Muscle layer of duodenum (tissue), 2 donors: ENCODE results near the gene TMOD2.

Experiments
- H3K27ac ChIP-seq: one replicate; pipeline ENCODE4 v1.7.0; 2013; ENCODE audit warnings: mild to moderate bottlenecking, low read length
- H3K27me3 ChIP-seq: one replicate; pipeline ENCODE4 v1.7.0; 2013; ENCODE audit warnings: low read depth, mild to moderate bottlenecking, control low read depth, low read length
- H3K36me3 ChIP-seq, 2 donors: one replicate each; pipeline ENCODE4 v1.7.0; 2013; ENCODE audit warnings: low read length in 2 of 2, control low read depth in 1 of 2, mild to moderate bottlenecking in 1 of 2; ENCODE audit not compliant: insufficient read depth in 2 of 2, control insufficient read depth in 1 of 2
- H3K4me1 ChIP-seq, 2 donors: one replicate each; pipeline ENCODE4 v1.7.0; 2013; ENCODE audit warnings: low read length in 2 of 2, mild to moderate bottlenecking in 2 of 2, control low read depth in 1 of 2, moderate library complexity in 1 of 2; ENCODE audit not compliant: insufficient read depth in 2 of 2, control insufficient read depth in 1 of 2
- H3K4me3 ChIP-seq, 2 donors: one replicate each; pipeline ENCODE4 v1.7.0; 2013; ENCODE audit warnings: low read length in 2 of 2, low read depth in 1 of 2, mild to moderate bottlenecking in 1 of 2
- H3K9me3 ChIP-seq, 2 donors: one replicate each; pipeline ENCODE4 v1.7.0; 2013; ENCODE audit warnings: low read length in 2 of 2, control low read depth in 1 of 2, mild to moderate bottlenecking in 1 of 2; ENCODE audit not compliant: control insufficient read depth in 1 of 2
- donor health status: healthy.

TMOD2 gene

GRCh38 chr15:51828621-51829375, 77.4 kb downstream of the TMOD2 start:
- Histone ChIP-seq H3K36me3 (no peaks in the 10 kb centered on the region), H3K27me3 (no peaks in the 10 kb centered on the region), H3K27ac (peak overlapping the region; percentile 79), H3K4me3 (peak overlapping the region; percentile 86 to 90), H3K9me3 (no peaks in the 10 kb centered on the region), H3K4me1 (peaks cover 5 to 13% of the 10 kb centered on the region in 2 donors)

- H3K4me3 ChIP-seq = peak within 1 kb of the TSS; percentile 86 to 90
- peaks cover 9 to 13% of the 10 kb centered on the region in 2 donors for H3K4me1 ChIP-seq
- no peaks in the 10 kb centered on the region for H3K9me3 ChIP-seq
- peak within 1 kb of the TSS; percentile 79 for H3K27ac ChIP-seq
- no peaks in the 10 kb centered on the region for H3K27me3 ChIP-seq
- no peaks in the 10 kb centered on the region for H3K36me3 ChIP-seq
Observed at GRCh38 chr15:51829376-51830275, 78.2 kb downstream of the TMOD2 start, which contains the start of gene TMOD3. Gene TMOD3, plus strand, starts transcription at chr15:51829653. Its CDS starts 33,232 bp downstream, at chr15:51862885.

DNA sequence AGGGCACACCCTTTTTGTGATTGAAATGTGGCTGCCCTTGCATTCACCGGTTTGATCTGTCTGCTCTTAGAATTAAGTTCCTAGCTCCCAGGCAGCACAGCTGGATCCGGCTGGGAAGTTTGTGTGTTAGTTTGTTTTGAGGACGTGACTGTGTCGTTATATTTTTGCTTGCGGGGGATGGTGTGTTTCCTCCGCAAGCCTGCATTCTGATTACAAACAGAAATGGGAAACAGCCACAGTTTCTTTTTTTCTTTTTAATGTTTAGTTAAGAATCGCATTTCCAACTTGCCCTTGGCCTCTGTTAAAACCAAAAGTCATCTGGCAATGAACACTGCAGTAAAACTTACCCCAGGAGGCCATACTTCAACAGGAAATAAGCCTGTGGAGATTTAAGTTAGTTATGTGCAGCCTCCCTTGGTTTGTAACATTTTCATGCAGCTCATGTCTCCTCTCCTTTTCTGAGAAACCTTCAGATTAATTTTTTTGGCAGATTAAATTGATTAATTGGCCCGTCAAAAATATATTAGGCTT, 78.9 kb downstream of the TMOD2 start:
- H3K4me1 ChIP-seq = peaks cover 9 to 13% of the 10 kb centered on the region in 2 donors
- no peaks in the 10 kb centered on the region for H3K36me3 ChIP-seq
- no peaks in the 10 kb centered on the region for H3K27me3 ChIP-seq
- H3K27ac ChIP-seq = peak overlapping the region; percentile 79
- peak overlapping the region; percentile 86 to 90 for H3K4me3 ChIP-seq
- H3K9me3 ChIP-seq = no peaks in the 10 kb centered on the region

DNA sequence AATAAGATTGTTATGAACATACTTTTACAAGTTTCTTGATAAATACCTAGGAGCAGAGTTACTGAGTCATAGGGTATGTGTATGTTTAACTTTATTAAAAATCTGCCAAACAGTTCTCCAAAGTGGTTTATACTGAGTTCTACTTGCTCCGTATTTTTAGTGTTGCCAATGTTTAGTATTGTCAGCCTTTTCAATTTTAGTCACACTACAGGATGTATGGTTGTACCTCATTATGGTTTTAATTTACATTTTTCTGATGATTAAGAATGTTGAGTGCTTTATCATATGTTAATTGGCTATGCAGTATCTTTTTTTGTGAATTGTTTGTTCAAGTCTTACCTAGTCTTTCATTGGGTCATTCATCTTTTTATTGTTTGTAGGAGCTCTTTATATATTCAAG, 82.4 kb downstream of the TMOD2 start:
- Histone ChIP-seq H3K27me3 (no peaks in the 10 kb centered on the region), H3K27ac (no peak overlapping the region), H3K9me3 (no peaks in the 10 kb centered on the region), H3K36me3 (no peaks in the 10 kb centered on the region), H3K4me3 (no peak overlapping the region), H3K4me1 (peaks cover 16 to 21% of the 10 kb centered on the region in 2 donors)

DNA sequence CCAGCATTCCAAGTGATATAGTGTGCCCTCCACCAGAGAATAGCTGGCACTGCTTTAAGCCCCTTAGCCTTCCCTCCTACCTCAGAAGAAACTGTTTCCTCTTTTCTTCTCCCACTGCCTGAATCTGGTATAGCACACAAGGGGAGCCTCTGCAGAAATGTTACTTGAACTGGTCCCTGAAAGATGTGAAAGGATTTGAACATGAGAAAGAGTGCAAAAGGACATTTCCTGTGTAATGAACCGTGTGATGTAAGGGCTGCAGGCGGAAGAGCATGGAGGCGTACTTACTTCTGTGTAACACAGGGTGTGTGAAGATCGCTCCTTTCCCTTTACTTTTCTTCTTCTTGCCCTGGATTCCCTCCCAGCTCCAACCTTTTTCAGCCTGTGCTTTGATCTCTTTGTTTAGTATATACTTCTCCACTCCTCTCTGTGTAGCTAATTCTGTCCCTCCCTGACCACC, 86.4 kb downstream of the TMOD2 start:
- Histone ChIP-seq H3K4me1 (peaks cover 14 to 19% of the 10 kb centered on the region in 2 donors), H3K9me3 (no peaks in the 10 kb centered on the region), H3K27me3 (no peaks in the 10 kb centered on the region), H3K36me3 (no peaks in the 10 kb centered on the region), H3K27ac (no peak overlapping the region), H3K4me3 (no peak overlapping the region)

DNA sequence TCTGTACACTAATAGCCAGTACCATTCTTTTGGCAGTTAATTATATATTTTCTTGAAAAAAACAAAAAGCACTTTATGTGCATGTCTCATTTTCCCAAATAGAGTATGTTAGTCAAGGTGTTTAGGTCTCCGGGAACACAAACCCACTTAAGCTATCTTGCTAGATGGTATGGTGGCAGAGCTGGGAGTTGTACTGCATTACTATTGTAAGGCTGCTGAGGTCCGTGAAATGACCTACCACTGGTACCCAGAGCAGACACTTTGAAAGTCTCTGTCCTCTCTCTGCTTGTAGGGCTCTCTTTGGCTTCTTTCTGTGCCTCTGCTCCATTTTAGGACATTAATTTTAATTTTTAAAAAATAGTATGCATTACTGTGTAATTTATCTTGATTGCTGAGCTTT, 86.9 kb downstream of the TMOD2 start:
- Histone ChIP-seq H3K36me3 (no peaks in the 10 kb centered on the region), H3K9me3 (no peaks in the 10 kb centered on the region), H3K27ac (no peak overlapping the region), H3K4me1 (peaks cover 19 to 23% of the 10 kb centered on the region in 2 donors), H3K4me3 (no peak overlapping the region), H3K27me3 (no peaks in the 10 kb centered on the region)

GRCh38 chr15:51840692-51841091, 89.3 kb downstream of the TMOD2 start:
- H3K4me3 ChIP-seq = no peak overlapping the region
- H3K27ac ChIP-seq = no peak overlapping the region
- H3K4me1 ChIP-seq = peaks cover 25 to 43% of the 10 kb centered on the region in 2 donors
- no peaks in the 10 kb centered on the region for H3K27me3 ChIP-seq
- no peaks in the 10 kb centered on the region for H3K36me3 ChIP-seq
- H3K9me3 ChIP-seq = no peaks in the 10 kb centered on the region

DNA sequence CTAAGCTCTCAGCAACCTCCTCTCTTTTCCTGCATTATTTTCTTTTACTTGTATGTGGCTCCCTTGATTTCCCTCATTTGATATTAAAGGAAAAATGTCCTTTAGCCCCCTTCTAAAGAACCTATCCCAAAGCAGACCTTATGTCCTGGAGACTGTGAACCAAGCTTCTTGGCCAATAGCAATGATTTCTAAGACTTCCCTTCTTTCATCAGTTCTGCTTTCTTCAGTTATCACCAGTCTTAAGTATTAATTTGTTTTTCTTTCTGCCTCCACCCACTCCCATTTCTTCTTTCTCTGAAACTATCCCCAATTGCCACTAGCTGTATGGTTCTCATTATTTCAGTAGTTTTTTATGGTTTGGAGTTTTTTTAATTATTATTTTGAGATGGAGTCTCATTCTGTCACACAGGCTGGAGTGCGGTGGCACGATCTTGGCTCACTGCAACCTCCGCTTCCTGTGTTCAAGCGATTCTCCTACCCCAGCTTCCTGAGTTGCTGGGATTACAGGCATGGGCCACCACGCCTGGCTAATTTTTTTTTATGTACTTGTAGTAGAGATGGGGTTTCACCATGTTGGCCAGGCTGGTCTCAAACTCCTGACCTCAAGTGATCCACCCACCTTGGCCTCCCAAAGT, 90.1 kb downstream of the TMOD2 start:
- H3K4me1 ChIP-seq = peaks cover 30 to 48% of the 10 kb centered on the region in 2 donors

DNA sequence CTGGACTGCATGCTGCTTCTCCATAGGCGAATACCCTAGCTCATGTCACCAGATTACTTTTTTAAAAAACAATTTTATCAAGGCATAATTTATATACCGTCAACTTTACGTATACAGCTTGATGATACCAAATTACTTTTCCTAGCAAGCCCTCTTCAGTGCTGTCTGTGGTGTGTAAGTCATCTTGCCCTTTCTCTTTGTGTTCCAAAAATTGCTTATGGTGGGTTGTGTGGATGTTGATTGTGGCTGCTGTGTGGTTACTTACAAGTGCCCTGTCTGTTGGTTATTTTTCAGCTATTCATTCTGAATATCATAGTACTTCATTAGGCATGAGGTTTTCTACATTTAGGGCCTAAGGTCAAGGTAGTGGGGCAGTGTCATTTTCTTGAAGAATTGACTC, 90.9 kb downstream of the TMOD2 start:
- no peaks in the 10 kb centered on the region for H3K27me3 ChIP-seq
- peaks cover 31 to 49% of the 10 kb centered on the region in 2 donors for H3K4me1 ChIP-seq
- H3K9me3 ChIP-seq = no peaks in the 10 kb centered on the region
- H3K36me3 ChIP-seq = no peaks in the 10 kb centered on the region
- H3K27ac ChIP-seq = no peak overlapping the region
- no peak overlapping the region for H3K4me3 ChIP-seq

More for the DNA sequence above, 90.1 kb downstream of the TMOD2 start:
- Histone ChIP-seq H3K9me3 (no peaks in the 10 kb centered on the region), H3K27ac (no peak overlapping the region), H3K36me3 (no peaks in the 10 kb centered on the region), H3K4me3 (no peak overlapping the region), H3K27me3 (no peaks in the 10 kb centered on the region)

- H3K4me1 ChIP-seq = peaks cover 24 to 52% of the 10 kb centered on the region in 2 donors
- no peaks in the 10 kb centered on the region for H3K27me3 ChIP-seq
- no peaks in the 10 kb centered on the region for H3K9me3 ChIP-seq
- no peak overlapping the region for H3K27ac ChIP-seq
- H3K4me3 ChIP-seq = no peak overlapping the region
- no peaks in the 10 kb centered on the region for H3K36me3 ChIP-seq
Observed at GRCh38 chr15:51842852-51843737, 91.7 kb downstream of the TMOD2 start.
